Lower leg skin (tissue), 4 donors: ENCODE measurements around the gene HLA-DQA1. TPM values are rescaled to one million over a fixed set of nuclear protein-coding genes. Genes with fewer than 3 reads are reported as not detected.
A peak's percentile ranks its signal among the peaks of the same experiment; 100 is the strongest.

Experiments used
- DNase-seq, 2 donors: peaks; one replicate each; pipeline ENCODE4 v3.0.0-alpha.2; 2019; ENCODE audit warnings: low spot score in 2 of 2
- H3K4me3 ChIP-seq: fragments of 200-600 bp; sonication (generic); 2 replicates; pipeline ENCODE4 v1.5.1; 2017; ENCODE audit warnings: mild to moderate bottlenecking, low read depth; ENCODE audit not compliant: poor library complexity, severe bottlenecking
- CTCF ChIP-seq, 3 donors: fragments of 450-650 bp; IDR thresholded peaks; one replicate each; pipeline ENCODE4 v1.5.1; 2016; ENCODE audit warnings: antibody characterized with exemption in 3 of 3, mild to moderate bottlenecking in 3 of 3, moderate library complexity in 2 of 3
- POLR2A ChIP-seq, 2 donors: fragments of 450-650 bp; IDR thresholded peaks; one replicate each; pipeline ENCODE4 v1.6.1; 2016 to 2017; ENCODE audit warnings: antibody characterized with exemption in 2 of 2, mild to moderate bottlenecking in 1 of 2, moderate library complexity in 1 of 2
- whole genome bisulfite sequencing, 2 donors: methylation state at CpG; one replicate each; pipeline ENCODE4 v1.1.5; 2018; 5-methylcytosine and 5-hydroxymethylcytosine counted together
- intact Hi-C: fragments of 100-400 bp; cut with DNase I; formaldehyde crosslinking; loops from one replicate; pipeline ENCODE4 v1.15.0; 2023; ENCODE audit warnings: low total_unique reads
- total RNA-seq, 4 donors: library from RNA; depleted of rRNA; stranded (reverse); fragments of >200 nt; gene quantifications; one replicate each; pipeline ENCODE4 v1.1.0, GENCODE V29; 2016

HLA-DQA1 gene
- total RNA-seq, 4 donors from 2014 or later = 4.7 to 19.8 (median 10.3) TPM

DNA sequence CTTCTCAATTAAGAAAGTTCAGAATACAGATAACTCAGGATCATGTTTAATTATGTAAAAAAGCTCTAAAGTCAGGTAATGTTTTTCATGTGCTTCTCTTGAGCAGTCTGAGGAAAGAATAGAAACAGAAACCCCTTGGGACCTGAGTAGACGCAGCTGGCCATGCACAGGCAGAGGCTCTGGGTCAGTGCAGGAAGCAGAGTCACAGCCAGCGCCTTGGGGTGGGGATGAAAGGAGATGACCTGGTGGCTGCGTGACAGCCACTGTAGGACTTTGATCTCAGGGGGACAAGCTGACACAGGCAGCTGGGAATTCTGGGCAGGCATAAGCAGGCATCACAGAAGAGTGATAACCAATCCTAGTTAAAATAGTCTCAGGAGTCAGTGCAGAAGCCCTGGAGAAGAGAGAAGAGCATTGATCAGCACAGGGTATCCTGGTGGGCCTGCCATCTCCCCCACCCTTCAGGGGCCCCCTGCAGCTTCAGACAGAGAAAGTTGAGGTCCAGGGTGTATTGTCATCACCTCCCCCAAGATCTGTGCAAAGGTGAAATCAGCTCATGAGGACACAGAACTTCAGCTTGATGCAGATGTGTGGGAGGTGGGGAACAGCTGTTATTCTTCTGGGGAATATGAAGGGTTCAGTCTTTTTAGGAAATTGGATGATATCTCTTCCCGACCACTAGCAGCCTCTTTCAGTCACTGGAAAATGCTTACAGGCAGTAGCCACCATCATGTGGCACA lies 22.8 kb downstream of the HLA-DQA1 start:
- intact Hi-C loops = no loop called here
- TF ChIP-seq CTCF (IDR thresholded peaks at IDR 0.05) (no peak), POLR2A (IDR thresholded peaks at IDR 0.05) (no peak)
- no peak for DNase-seq
- WGBS, 2 donors = 50 to 54% methylated on average over 4 of the region's 4 CpGs
- H3K4me3 ChIP-seq = no peak overlapping the region

DNA sequence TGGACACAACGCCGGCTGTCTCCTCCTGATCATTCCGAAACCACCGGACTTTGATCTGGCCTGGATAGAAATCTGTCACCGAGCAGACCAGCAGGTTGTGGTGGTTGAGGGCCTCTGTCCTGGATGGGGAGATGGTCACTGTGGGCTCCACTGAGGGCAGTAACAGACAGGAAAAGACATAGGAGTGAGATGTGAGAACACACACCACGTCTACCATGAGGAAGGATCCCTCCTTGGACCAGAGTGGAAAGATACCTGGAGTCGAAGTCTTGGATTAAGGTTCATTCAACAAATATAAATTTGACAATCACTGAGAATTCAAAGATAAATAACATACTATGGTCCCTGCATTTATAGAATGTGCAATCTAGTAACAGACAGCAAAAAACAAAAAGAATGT lies 24.9 kb downstream of the HLA-DQA1 start:
- WGBS, 2 donors = 63 to 75% methylated on average over 4 to 7 of the region's 7 CpGs
- intact Hi-C loops = no loop called here
- no peak for DNase-seq
- no peak for TF ChIP-seq CTCF (IDR thresholded peaks at IDR 0.05)
- no peak for TF ChIP-seq POLR2A (IDR thresholded peaks at IDR 0.05)
- H3K4me3 ChIP-seq = no peak overlapping the region

- 32 to 36% methylated on average over 5 of the region's 5 CpGs for WGBS, 2 donors
- intact Hi-C loops = no loop called here
These were observed 25.6 kb downstream of the HLA-DQA1 start for GRCh38 chr6:32662836-32663235.

DNA sequence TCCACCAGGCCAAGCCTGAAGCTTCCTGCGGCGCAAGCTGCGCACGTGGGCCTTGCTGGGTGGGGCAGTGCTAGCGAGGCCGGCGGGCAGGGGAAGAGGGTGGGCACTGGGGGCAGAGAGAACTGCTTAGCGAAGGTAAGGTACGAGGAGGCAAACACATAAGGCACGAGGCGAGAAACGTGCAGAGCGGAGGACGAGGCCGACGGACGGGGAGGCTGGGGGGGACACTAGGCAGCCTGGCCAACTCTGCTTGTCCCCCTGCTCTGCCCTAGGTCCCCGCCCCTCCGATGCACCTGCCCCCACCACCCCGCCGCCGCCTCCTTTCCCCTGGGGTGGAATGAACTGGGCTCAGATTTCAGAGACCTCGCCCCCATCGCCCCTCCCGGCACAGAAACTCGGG lies 27.1 kb downstream of the HLA-DQA1 start:
- TF ChIP-seq CTCF (IDR thresholded peaks at IDR 0.05) = no peak
- TF ChIP-seq POLR2A (IDR thresholded peaks at IDR 0.05) = no peak
- intact Hi-C loops = no loop called here
- DNase-seq = no peak
- WGBS, 2 donors = 23 to 32% methylated on average over 19 to 22 of the region's 26 CpGs
- no peak overlapping the region for H3K4me3 ChIP-seq

More at GRCh38 chr6:32662836-32663235, 25.6 kb downstream of the HLA-DQA1 start:
- H3K4me3 ChIP-seq = no peak overlapping the region
- TF ChIP-seq POLR2A (IDR thresholded peaks at IDR 0.05) (no peak), CTCF (IDR thresholded peaks at IDR 0.05) (no peak)
- DNase-seq = no peak

DNA sequence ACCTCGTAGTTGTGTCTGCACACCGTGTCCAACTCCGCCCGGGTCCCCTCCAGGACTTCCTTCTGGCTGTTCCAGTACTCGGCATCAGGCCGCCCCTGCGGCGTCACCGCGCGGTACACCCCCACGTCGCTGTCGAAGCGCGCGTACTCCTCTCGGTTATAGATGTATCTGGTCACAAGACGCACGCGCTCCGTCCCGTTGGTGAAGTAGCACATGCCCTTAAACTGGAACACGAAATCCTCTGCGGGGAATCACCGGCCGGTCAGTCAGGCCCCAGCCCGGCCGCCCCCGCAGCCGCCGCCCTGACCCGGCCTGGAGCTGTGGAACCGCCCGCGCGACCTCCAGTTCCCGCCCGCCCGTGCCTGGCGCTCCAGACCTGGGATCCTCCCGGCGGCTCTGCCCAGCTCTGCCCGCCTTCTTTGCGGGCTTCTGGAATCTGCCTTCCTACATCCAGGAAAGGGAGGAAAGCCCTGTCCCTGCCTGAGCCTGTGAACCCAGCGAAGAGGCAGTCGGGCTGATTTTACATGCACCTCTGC lies 27.7 kb downstream of the HLA-DQA1 start:
- no peak for TF ChIP-seq POLR2A (IDR thresholded peaks at IDR 0.05)
- no peak for TF ChIP-seq CTCF (IDR thresholded peaks at IDR 0.05)
- 2% methylated on average over 6 to 33 of the region's 47 CpGs for WGBS, 2 donors
- peak in 1 of 2 donors; percentile 87 for DNase-seq
- intact Hi-C loops = no loop called here
- H3K4me3 ChIP-seq = no peak overlapping the region
